ENCODE data around the gene MPHOSPH6. TPM values are rescaled to one million over a fixed set of nuclear protein-coding genes. Genes with fewer than 3 reads are reported as not detected.
A peak's percentile ranks its signal among the peaks of the same experiment; 100 is the strongest.

The MPHOSPH6 gene
- total RNA-seq, 2 experiments from 2014 or later, result 48.0 to 48.7 TPM

- Mint-ChIP-seq H3K4me1 (peaks cover 36% of the 10 kb centered on the region), H3K27ac (no peak overlapping the region), H3K36me3 (ENCODE audit: low read depth) (no peaks in the 10 kb centered on the region), H3K9me3 (ENCODE audit: low read depth) (no peaks in the 10 kb centered on the region), H3K27me3 (peaks cover 16% of the 10 kb centered on the region), H3K4me3 (no peak overlapping the region)
- intact Hi-C loops (cut with DNase I, micrococcal nuclease), result no loop called here
- DNase-seq (no peak), ATAC-seq (no peak)
- CTCF ChIA-PET, result no interaction called here
- POLR2A ChIA-PET, result no interaction called here
Measured at GRCh38 chr16:82190386-82190785, 20.4 kb upstream of the MPHOSPH6 start.

- ATAC-seq (peak; percentile 51), DNase-seq (peak; percentile 31)
- peaks cover 21% of the 10 kb centered on the region for H3K27me3 Mint-ChIP-seq
- H3K27ac Mint-ChIP-seq, result no peak overlapping the region
- CTCF ChIA-PET, result interaction anchor here (0.6 kb wide), 1 partner anchor 168 kb away, joined by 5 read pairs; no protein-coding TSS in a partner anchor
- intact Hi-C loops (cut with DNase I, micrococcal nuclease), result loop anchor here (1.0 to 2.0 kb wide), 2 partner anchors 17 to 18 kb away; partner anchors contain the start of gene MPHOSPH6 (in 2 of the 2)
- H3K4me1 Mint-ChIP-seq, result peaks cover 27% of the 10 kb centered on the region
- H3K9me3 Mint-ChIP-seq (ENCODE audit: low read depth), result no peaks in the 10 kb centered on the region
- POLR2A ChIA-PET, result interaction anchor here (0.6 kb wide), 1 partner anchor 21 kb away, joined by 3 read pairs; no protein-coding TSS in a partner anchor
- no peaks in the 10 kb centered on the region for H3K36me3 Mint-ChIP-seq (ENCODE audit: low read depth)
- H3K4me3 Mint-ChIP-seq, result no peak overlapping the region
Measured at GRCh38 chr16:82187829-82188228, 17.8 kb upstream of the MPHOSPH6 start.

GRCh38 chr16:82185012-82185411, 15.0 kb upstream of the MPHOSPH6 start:
- ChIA-PET POLR2A (no interaction called here), CTCF (no interaction called here)
- peaks cover 24% of the 10 kb centered on the region for H3K27me3 Mint-ChIP-seq
- no peaks in the 10 kb centered on the region for H3K9me3 Mint-ChIP-seq (ENCODE audit: low read depth)
- no peak for DNase-seq
- no peak overlapping the region for H3K4me3 Mint-ChIP-seq
- no peak for ATAC-seq
- H3K27ac Mint-ChIP-seq, result no peak overlapping the region
- intact Hi-C loops (cut with DNase I, micrococcal nuclease), result no loop called here
- no peaks in the 10 kb centered on the region for H3K36me3 Mint-ChIP-seq (ENCODE audit: low read depth)
- peaks cover 18% of the 10 kb centered on the region for H3K4me1 Mint-ChIP-seq

- Mint-ChIP-seq H3K9me3 (ENCODE audit: low read depth) (no peaks in the 10 kb centered on the region), H3K36me3 (ENCODE audit: low read depth) (no peaks in the 10 kb centered on the region), H3K27ac (no peak overlapping the region), H3K4me1 (peaks cover 18% of the 10 kb centered on the region), H3K4me3 (no peak overlapping the region), H3K27me3 (peaks cover 20% of the 10 kb centered on the region)
- ChIA-PET POLR2A (no interaction called here), CTCF (no interaction called here)
- DNase-seq, result no peak
- intact Hi-C loops (cut with DNase I, micrococcal nuclease), result no loop called here
- no peak for ATAC-seq
Measured at GRCh38 chr16:82184213-82184612, 14.2 kb upstream of the MPHOSPH6 start.

- Mint-ChIP-seq H3K27me3 (peaks cover 25% of the 10 kb centered on the region), H3K36me3 (ENCODE audit: low read depth) (no peaks in the 10 kb centered on the region), H3K9me3 (ENCODE audit: low read depth) (no peaks in the 10 kb centered on the region), H3K4me1 (peaks cover 13% of the 10 kb centered on the region), H3K4me3 (no peak overlapping the region), H3K27ac (no peak overlapping the region)
- intact Hi-C loops (cut with DNase I, micrococcal nuclease), result no loop called here
- no peak for DNase-seq
- no peak for ATAC-seq
- POLR2A ChIA-PET, result no interaction called here
- CTCF ChIA-PET, result interaction anchor here (1.4 kb wide), 1 partner anchor 47 kb away, joined by 3 read pairs; no protein-coding TSS in a partner anchor
Measured at GRCh38 chr16:82183004-82183397, 13.0 kb upstream of the MPHOSPH6 start.

- H3K9me3 Mint-ChIP-seq (ENCODE audit: low read depth), result no peaks in the 10 kb centered on the region
- H3K4me3 Mint-ChIP-seq, result no peak overlapping the region
- H3K27ac Mint-ChIP-seq, result no peak overlapping the region
- peaks cover 7% of the 10 kb centered on the region for H3K4me1 Mint-ChIP-seq
- peaks cover 25% of the 10 kb centered on the region for H3K27me3 Mint-ChIP-seq
- no peak for DNase-seq
- no peak for ATAC-seq
- no peaks in the 10 kb centered on the region for H3K36me3 Mint-ChIP-seq (ENCODE audit: low read depth)
- intact Hi-C loops (cut with DNase I, micrococcal nuclease), result no loop called here
- ChIA-PET POLR2A (no interaction called here), CTCF (interaction anchor here (1.4 kb wide), 1 partner anchor 48 kb away, joined by 3 read pairs; no protein-coding TSS in a partner anchor)
Measured at GRCh38 chr16:82182266-82183003, 12.4 kb upstream of the MPHOSPH6 start.

GRCh38 chr16:82181461-82182185, 11.6 kb upstream of the MPHOSPH6 start:
- Mint-ChIP-seq H3K9me3 (ENCODE audit: low read depth) (no peaks in the 10 kb centered on the region), H3K27ac (no peak overlapping the region), H3K4me1 (no peaks in the 10 kb centered on the region), H3K4me3 (no peak overlapping the region), H3K27me3 (peaks cover 25% of the 10 kb centered on the region), H3K36me3 (ENCODE audit: low read depth) (no peaks in the 10 kb centered on the region)
- intact Hi-C loops (cut with DNase I, micrococcal nuclease), result no loop called here
- ChIA-PET CTCF (interaction anchor here (1.4 kb wide), 1 partner anchor 49 kb away, joined by 3 read pairs; no protein-coding TSS in a partner anchor), POLR2A (no interaction called here)
- no peak for ATAC-seq
- no peak for DNase-seq

- no peaks in the 10 kb centered on the region for H3K4me1 Mint-ChIP-seq
- intact Hi-C loops (cut with DNase I, micrococcal nuclease), result loop anchor here (5.0 to 10.0 kb wide), 2 partner anchors 54 to 864 kb away; partner anchors contain the start of gene GAN (in 1 of the 2)
- ATAC-seq (no peak), DNase-seq (no peak)
- POLR2A ChIA-PET, result no interaction called here
- no peaks in the 10 kb centered on the region for H3K9me3 Mint-ChIP-seq (ENCODE audit: low read depth)
- H3K27ac Mint-ChIP-seq, result no peak overlapping the region
- CTCF ChIA-PET, result no interaction called here
- H3K4me3 Mint-ChIP-seq, result no peak overlapping the region
- H3K27me3 Mint-ChIP-seq, result peaks cover 30% of the 10 kb centered on the region
- H3K36me3 Mint-ChIP-seq (ENCODE audit: low read depth), result no peaks in the 10 kb centered on the region
Measured at GRCh38 chr16:82178352-82178751, 8.3 kb upstream of the MPHOSPH6 start.

- ChIA-PET CTCF (no interaction called here), POLR2A (no interaction called here)
- Mint-ChIP-seq H3K9me3 (ENCODE audit: low read depth) (no peaks in the 10 kb centered on the region), H3K4me1 (peaks cover under 1% of the 10 kb centered on the region), H3K27me3 (peaks cover 35% of the 10 kb centered on the region), H3K27ac (no peak overlapping the region), H3K36me3 (ENCODE audit: low read depth) (no peaks in the 10 kb centered on the region), H3K4me3 (no peak overlapping the region)
- no peak for ATAC-seq
- DNase-seq, result no peak
- intact Hi-C loops (cut with DNase I, micrococcal nuclease), result loop anchor here (5.0 to 10.0 kb wide), 2 partner anchors 55 to 863 kb away; partner anchors contain the start of gene GAN (in 1 of the 2)
Measured at GRCh38 chr16:82177555-82177954, 7.5 kb upstream of the MPHOSPH6 start.

GRCh38 chr16:82176204-82176603, 6.2 kb upstream of the MPHOSPH6 start:
- Mint-ChIP-seq H3K4me3 (no peak overlapping the region), H3K9me3 (ENCODE audit: low read depth) (no peaks in the 10 kb centered on the region), H3K4me1 (peaks cover 2% of the 10 kb centered on the region), H3K36me3 (ENCODE audit: low read depth) (no peaks in the 10 kb centered on the region), H3K27ac (no peak overlapping the region), H3K27me3 (peaks cover 45% of the 10 kb centered on the region)
- POLR2A ChIA-PET, result no interaction called here
- intact Hi-C loops (cut with DNase I, micrococcal nuclease), result loop anchor here (5.0 to 10.0 kb wide), 2 partner anchors 56 to 861 kb away; partner anchors contain the start of gene GAN (in 1 of the 2)
- CTCF ChIA-PET, result interaction anchor here (1.2 kb wide), 1 partner anchor 54 kb away, joined by 3 read pairs; no protein-coding TSS in a partner anchor
- no peak for DNase-seq
- no peak for ATAC-seq

GRCh38 chr16:82175627-82176026, 5.6 kb upstream of the MPHOSPH6 start:
- Mint-ChIP-seq H3K4me1 (peaks cover 2% of the 10 kb centered on the region), H3K36me3 (ENCODE audit: low read depth) (no peaks in the 10 kb centered on the region), H3K9me3 (ENCODE audit: low read depth) (no peaks in the 10 kb centered on the region), H3K27me3 (peaks cover 45% of the 10 kb centered on the region), H3K4me3 (no peak overlapping the region), H3K27ac (no peak overlapping the region)
- ChIA-PET POLR2A (no interaction called here), CTCF (interaction anchor here (0.9 to 1.2 kb wide), 2 partner anchors 9 to 55 kb away, joined by 3 to 5 read pairs; no protein-coding TSS in a partner anchor)
- intact Hi-C loops (cut with DNase I, micrococcal nuclease), result loop anchor here (5.0 to 10.0 kb wide), 2 partner anchors 57 to 861 kb away; partner anchors contain the start of gene GAN (in 1 of the 2)
- ATAC-seq (no peak), DNase-seq (no peak)
